ENCODE results near the gene FCN2.

The FCN2 gene

GRCh38 chr9:134880484-134881312, at the start of gene FCN2:
Gene FCN2 (plus strand): TSS chr9:134880810. CDS start chr9:134880822, 12 bp downstream.
- no peak for DNase-seq

GRCh38 chr9:134830926-134831720, 49.5 kb upstream of the FCN2 start:
- DNase-seq, result no peak

- no peak for DNase-seq
Measured at GRCh38 chr9:134832471-134832870, 48.1 kb upstream of the FCN2 start.

- no peak for DNase-seq
Measured at GRCh38 chr9:134833294-134833880, 47.2 kb upstream of the FCN2 start.

GRCh38 chr9:134834217-134834956, 46.2 kb upstream of the FCN2 start:
- no peak for DNase-seq

GRCh38 chr9:134834957-134835419, 45.6 kb upstream of the FCN2 start:
- no peak for DNase-seq

- DNase-seq, result no peak
Measured at GRCh38 chr9:134835448-134835847, 45.2 kb upstream of the FCN2 start.

- no peak for DNase-seq
Measured at GRCh38 chr9:134835987-134836386, 44.6 kb upstream of the FCN2 start.

GRCh38 chr9:134836406-134836970, 44.1 kb upstream of the FCN2 start:
- no peak for DNase-seq

GRCh38 chr9:134837529-134837928, 43.1 kb upstream of the FCN2 start:
- DNase-seq, result no peak

GRCh38 chr9:134838651-134839454, 41.8 kb upstream of the FCN2 start:
- no peak for DNase-seq

- no peak for DNase-seq
Measured at GRCh38 chr9:134839455-134840125, 41.0 kb upstream of the FCN2 start.

- DNase-seq, result no peak
Measured at GRCh38 chr9:134840511-134840910, 40.1 kb upstream of the FCN2 start.

GRCh38 chr9:134841180-134841904, 39.3 kb upstream of the FCN2 start:
- no peak for DNase-seq

GRCh38 chr9:134842321-134842720, 38.3 kb upstream of the FCN2 start:
- no peak for DNase-seq

GRCh38 chr9:134843740-134844139, 36.9 kb upstream of the FCN2 start:
- no peak for DNase-seq

- DNase-seq, result no peak
Measured at GRCh38 chr9:134844821-134845220, 35.8 kb upstream of the FCN2 start.

- DNase-seq, result no peak
Measured at GRCh38 chr9:134846187-134846586, 34.4 kb upstream of the FCN2 start.

- DNase-seq, result no peak
Measured at GRCh38 chr9:134846699-134847098, 33.9 kb upstream of the FCN2 start.

- no peak for DNase-seq
Measured at GRCh38 chr9:134847138-134847537, 33.5 kb upstream of the FCN2 start.
